IMR-90 (cell line): ENCODE measurements around the gene XPNPEP2. TPM values are rescaled to one million over a fixed set of nuclear protein-coding genes. Genes with fewer than 3 reads are reported as not detected.

Experiments used
- ATAC-seq: fragments of 200-7000 bp; cut with Tn5 transposase; 2 replicates; pipeline ENCODE4 v1.9.1; 2020; ENCODE audit warnings: low read depth, mild to moderate bottlenecking, moderate library complexity
- BruUV-seq: library from RNA; stranded (reverse); fragments of 400-500 nt; replicated peaks from 2 replicates; lab custom pipeline; 2021; lab: Mats Ljungman, UMichigan
- CTCF ChIA-PET: fragments of 300-600 bp; formaldehyde crosslinking; extraction: SDS; loops from one replicate; lab custom pipeline; 2021; ENCODE audit warnings: antibody characterized with exemption; lab: Yijun Ruan, JAX
- POLR2A ChIA-PET: fragments of 300-600 bp; sonication (Branson Sonifier 250); formaldehyde crosslinking; loops from one replicate; lab custom pipeline; 2022; ENCODE audit warnings: antibody characterized with exemption; ENCODE audit not compliant: unreplicated experiment; lab: Charles Lee
- DNase-seq: peaks from one replicate; pipeline ENCODE4 v3.0.0; 2013
- H2AFZ ChIP-seq: replicated peaks from 2 replicates; pipeline ENCODE3; 2013; ENCODE audit warnings: low read length, mild to moderate bottlenecking; ENCODE audit not compliant: poor library complexity
- H2AK5ac ChIP-seq: 2 replicates; pipeline ENCODE4 v1.6.1; 2013; ENCODE audit warnings: low read depth, low read length, inconsistent platforms
- H2AK9ac ChIP-seq: replicated peaks from 2 replicates; pipeline ENCODE3; 2013; ENCODE audit warnings: mild to moderate bottlenecking, low read depth, low read length, moderate library complexity; ENCODE audit not compliant: poor library complexity
- H2BK120ac ChIP-seq: 2 replicates; pipeline ENCODE4 v1.6.1; 2013; ENCODE audit warnings: low read depth, low read length, inconsistent platforms
- H2BK15ac ChIP-seq: 3 replicates; pipeline ENCODE4 v1.6.1; 2013; ENCODE audit warnings: low read depth, low read length, inconsistent platforms
- H2BK20ac ChIP-seq: 2 replicates; pipeline ENCODE4 v1.6.1; 2013; ENCODE audit warnings: low read depth, mild to moderate bottlenecking, inconsistent platforms, low read length, moderate library complexity
- H2BK5ac ChIP-seq: 2 replicates; pipeline ENCODE4 v1.6.1; 2013; ENCODE audit warnings: mild to moderate bottlenecking, low read depth, low read length, inconsistent platforms; ENCODE audit not compliant: poor library complexity, severe bottlenecking
- H3K14ac ChIP-seq: replicated peaks from 2 replicates; pipeline ENCODE4 v1.6.1; 2013; ENCODE audit warnings: low read depth, low read length, inconsistent platforms
- H3K18ac ChIP-seq: 2 replicates; pipeline ENCODE4 v1.6.1; 2013; ENCODE audit warnings: low read depth, low read length, control low read depth
- H3K23ac ChIP-seq: 2 replicates; pipeline ENCODE4 v1.6.1; 2013; ENCODE audit warnings: low read depth, low read length, inconsistent platforms
- H3K27ac ChIP-seq: 2 replicates; pipeline ENCODE4 v1.5.1; 2013; ENCODE audit warnings: mild to moderate bottlenecking, control low read depth, low read length; ENCODE audit not compliant: insufficient read depth
- H3K27me3 ChIP-seq: 2 replicates; pipeline ENCODE4 v1.6.1; 2013; ENCODE audit warnings: low read length; ENCODE audit not compliant: control insufficient read depth, insufficient read depth
- H3K36me3 ChIP-seq: 2 replicates; pipeline ENCODE4 v1.6.1; 2013; ENCODE audit warnings: low read length, mixed read lengths; ENCODE audit not compliant: control insufficient read depth, insufficient read depth
- H3K4ac ChIP-seq: 2 replicates; pipeline ENCODE4 v1.6.1; 2013; ENCODE audit warnings: low read depth, low read length, inconsistent platforms
- H3K4me1 ChIP-seq: 2 replicates; pipeline ENCODE4 v1.6.1; 2013; ENCODE audit warnings: low read length, mixed read lengths; ENCODE audit not compliant: control insufficient read depth, insufficient read depth
- H3K4me2 ChIP-seq: 2 replicates; pipeline ENCODE4 v1.6.1; 2013; ENCODE audit warnings: low read depth, mild to moderate bottlenecking, control low read depth, low read length, moderate library complexity
- H3K4me3 ChIP-seq: 2 replicates; pipeline ENCODE4 v1.5.1; 2013; ENCODE audit warnings: low read depth, mild to moderate bottlenecking, control low read depth, low read length, moderate library complexity; ENCODE audit not compliant: insufficient read depth
- H3K56ac ChIP-seq: 2 replicates; pipeline ENCODE4 v1.6.1; 2013; ENCODE audit warnings: low read length, inconsistent platforms; ENCODE audit not compliant: insufficient read depth; ENCODE audit errors: extremely low read depth
- H3K79me1 ChIP-seq, 2 experiments: 2 replicates each; pipeline ENCODE4 v1.6.1; 2013; ENCODE audit warnings: low read length in 2 of 2, inconsistent platforms in 1 of 2, low read depth in 1 of 2
- H3K9ac ChIP-seq: 2 replicates; pipeline ENCODE4 v1.6.1; 2013; ENCODE audit warnings: low read depth, low read length, control low read depth
- H3K9me1 ChIP-seq: 2 replicates; pipeline ENCODE4 v1.6.1; 2013; ENCODE audit warnings: low read length, inconsistent platforms; ENCODE audit not compliant: insufficient read depth
- H3K9me3 ChIP-seq: 2 replicates; pipeline ENCODE4 v1.6.1; 2013; ENCODE audit warnings: low read length; ENCODE audit not compliant: control insufficient read depth, insufficient read depth
- H4K20me1 ChIP-seq: 2 replicates; pipeline ENCODE4 v1.6.1; 2013; ENCODE audit warnings: low read length, inconsistent platforms; ENCODE audit not compliant: insufficient read depth
- H4K5ac ChIP-seq: 2 replicates; pipeline ENCODE4 v1.6.1; 2013; ENCODE audit warnings: mild to moderate bottlenecking, low read depth, low read length, control low read depth
- H4K8ac ChIP-seq, 2 experiments: 2 replicates each; pipeline ENCODE4 v1.6.1; 2013; ENCODE audit warnings: low read depth in 2 of 2, low read length in 2 of 2, control low read depth in 1 of 2, inconsistent platforms in 1 of 2
- H4K91ac ChIP-seq: 2 replicates; pipeline ENCODE4 v1.6.1; 2013; ENCODE audit warnings: low read depth, low read length, inconsistent platforms; ENCODE audit not compliant: insufficient read depth
- CHD1 ChIP-seq: IDR thresholded peaks from 2 replicates; pipeline ENCODE4 v1.6.1; 2012; ENCODE audit warnings: low read depth, low read length, improper control_type of control experiment
- ELK1 ChIP-seq: fragments of 150-350 bp; IDR thresholded peaks from 2 replicates; pipeline ENCODE4 v1.6.1; 2016; ENCODE audit warnings: low read depth, mild to moderate bottlenecking, low read length, moderate library complexity, borderline replicate concordance
- FOS ChIP-seq: fragments of 150-350 bp; IDR thresholded peaks from 2 replicates; pipeline ENCODE4 v1.6.1; 2016; ENCODE audit warnings: low read depth, low read length
- MAZ ChIP-seq: IDR thresholded peaks from 2 replicates; pipeline ENCODE4 v1.6.1; 2012; ENCODE audit warnings: low read depth, mild to moderate bottlenecking, low read length, improper control_type of control experiment, moderate library complexity, borderline replicate concordance
- MXI1 ChIP-seq: IDR thresholded peaks from 2 replicates; pipeline ENCODE4 v1.6.1; 2012; ENCODE audit warnings: low read depth, mild to moderate bottlenecking, low read length, moderate library complexity, borderline replicate concordance
- NFE2L2 ChIP-seq: fragments of 150-350 bp; IDR thresholded peaks from 2 replicates; pipeline ENCODE4 v1.6.1; 2016; ENCODE audit warnings: low read depth, mild to moderate bottlenecking, low read length
- RAD21 ChIP-seq: IDR thresholded peaks from 2 replicates; pipeline ENCODE4 v1.6.1; 2012; ENCODE audit warnings: low read length, improper control_type of control experiment
- RFX5 ChIP-seq: IDR thresholded peaks from 2 replicates; pipeline ENCODE4 v1.8.0; 2012; ENCODE audit warnings: low read depth, mild to moderate bottlenecking, low read length, moderate library complexity
- WGBS, 2 experiments: methylation state at CpG; one replicate each; pipeline versions ENCODE4 v1.1.5 to v1.1.7; 2013; ENCODE audit warnings: missing lambda C conversion rate in 2 of 2; ENCODE audit not compliant: insufficient read length in 1 of 2; ENCODE audit errors: extremely low coverage in 2 of 2; 5-methylcytosine and 5-hydroxymethylcytosine counted together
- dilution Hi-C: fragments of 300-500 bp; cut with HindIII; formaldehyde crosslinking; loops from one replicate; pipeline ENCODE4 v1.14.3; 2018; ENCODE audit warnings: low sequenced_read_pairs; ENCODE audit not compliant: unreplicated experiment
- in situ Hi-C: fragments of 300-500 bp; cut with MboI; formaldehyde crosslinking; loops from 3 replicates; pipeline ENCODE4 v1.14.3; 2019; ENCODE audit warnings: low sequenced_read_pairs, inconsistent platforms, mixed read lengths
- intact Hi-C: fragments of 100-400 bp; cut with micrococcal nuclease; formaldehyde crosslinking; loops from 2 replicates; pipeline ENCODE4 v1.10.0; 2022
- polyA plus RNA-seq, 3 experiments: library from polyadenylated mRNA; depleted of rRNA; stranded (reverse); fragments of >200 nt; gene quantifications; 2 replicates each; pipeline ENCODE4 v1.2.3, GENCODE V29; 2012; ENCODE audit warnings: low replicate concordance in 1 of 3
- total RNA-seq: library from RNA; depleted of rRNA; stranded (reverse); fragments of >200 nt; gene quantifications from 2 replicates; pipeline ENCODE4 v1.2.3, GENCODE V29; 2012

Gene XPNPEP2
- total and polyA plus RNA-seq, 2 of the 4 experiments (the other 2 are of a cell fraction) = under 0.01 to 0.07 TPM

- H3K14ac ChIP-seq = no peak overlapping the region
- ChIA-PET CTCF (no interaction called here), POLR2A (no interaction called here)
- no peak overlapping the region for H2BK5ac ChIP-seq
- H4K8ac ChIP-seq = no peak overlapping the region
- H3K27ac ChIP-seq = no peak overlapping the region
- in situ Hi-C loops = no loop called here
- H3K27me3 ChIP-seq = peaks cover 4% of the 10 kb centered on the region
- WGBS, 2 experiments = 80% methylated on average over 1 of the region's 18 CpGs; no CpG with 5 or more reads in 1 of the 2 experiments
- intact Hi-C loops = no loop called here
- H3K4ac ChIP-seq = no peak overlapping the region
- H3K9ac ChIP-seq = no peak overlapping the region
- H3K4me1 ChIP-seq = no peaks in the 10 kb centered on the region
- H2BK120ac ChIP-seq = no peak overlapping the region
- TF ChIP-seq NFE2L2 (no peak), CHD1 (no peak), MXI1 (no peak), FOS (no peak), RFX5 (no peak), RAD21 (no peak), MAZ (no peak), ELK1 (no peak)
- H2AFZ ChIP-seq = no peak overlapping the region
- no peak overlapping the region for H2AK9ac ChIP-seq
- no peak overlapping the region for H3K18ac ChIP-seq
- H3K56ac ChIP-seq = no peak overlapping the region
- no peaks in the 10 kb centered on the region for H3K9me1 ChIP-seq
- no peaks in the 10 kb centered on the region for H3K9me3 ChIP-seq
- no peak overlapping the region for H3K4me2 ChIP-seq
- dilution Hi-C loops = no loop called here
- ATAC-seq (no peak), DNase-seq (no peak)
- H3K36me3 ChIP-seq = no peaks in the 10 kb centered on the region
- BruUV-seq = no TSS peak
- H2BK15ac ChIP-seq = no peak overlapping the region
- H3K79me1 ChIP-seq = no peaks in the 10 kb centered on the region
- H3K23ac ChIP-seq = no peak overlapping the region
- no peak overlapping the region for H4K91ac ChIP-seq
- H4K5ac ChIP-seq = no peak overlapping the region
- no peak overlapping the region for H2BK20ac ChIP-seq
- no peak overlapping the region for H2AK5ac ChIP-seq
- H3K4me3 ChIP-seq = no peak overlapping the region
- H4K20me1 ChIP-seq = no peaks in the 10 kb centered on the region
Observed at GRCh38 chrX:129755779-129756650, 17.2 kb downstream of the XPNPEP2 start.
